PC-3 (cell line): ENCODE measurements around the gene WDR1. TPM values are rescaled to one million over a fixed set of nuclear protein-coding genes. Genes with fewer than 3 reads are reported as not detected.

Source experiments
- ATAC-seq: fragments of 200-7000 bp; cut with Tn5 transposase; 2 replicates; pipeline ENCODE4 v1.9.1; 2020; ENCODE audit warnings: mild to moderate bottlenecking, moderate library complexity
- BruUV-seq: library from RNA; stranded (reverse); fragments of 400-500 nt; replicated peaks from 2 replicates; lab custom pipeline; 2021; lab: Mats Ljungman, UMichigan
- CTCF ChIA-PET: fragments of 300-600 bp; sonication (Branson Sonifier 250); formaldehyde crosslinking; loops from one replicate; lab custom pipeline; 2022; ENCODE audit warnings: antibody characterized with exemption; lab: Charles Lee
- POLR2A ChIA-PET: fragments of 300-600 bp; sonication (Branson Sonifier 250); formaldehyde crosslinking; loops from one replicate; lab custom pipeline; 2022; ENCODE audit warnings: antibody characterized with exemption; ENCODE audit not compliant: unreplicated experiment; lab: Charles Lee
- DNase-seq: peaks from one replicate; pipeline ENCODE4 v3.0.0-alpha.2; 2015
- H2AFZ ChIP-seq: fragments of 300-600 bp; sonication (generic); 2 replicates; pipeline ENCODE4 v1.6.0; 2016; ENCODE audit warnings: antibody characterized with exemption, low read length
- H3F3A ChIP-seq: fragments of 300-600 bp; sonication (generic); one replicate; pipeline ENCODE4 v1.6.0; 2017; ENCODE audit warnings: antibody characterized with exemption, low read length, control low read depth, mild to moderate bottlenecking; ENCODE audit not compliant: unreplicated experiment
- H3K27ac ChIP-seq: fragments of 300-600 bp; sonication (generic); 2 replicates; pipeline ENCODE4 v1.5.1; 2016; ENCODE audit warnings: mild to moderate bottlenecking, low read length
- H3K27me3 ChIP-seq: fragments of 300-600 bp; sonication (generic); 2 replicates; pipeline ENCODE4 v1.6.1; 2016; ENCODE audit warnings: low read length, mixed read lengths
- H3K36me3 ChIP-seq: fragments of 300-600 bp; sonication (generic); 2 replicates; pipeline ENCODE4 v1.6.1; 2016; ENCODE audit warnings: low read depth, mixed run types, low read length, mixed read lengths
- H3K4me1 ChIP-seq: fragments of 300-600 bp; sonication (generic); 2 replicates; pipeline ENCODE4 v1.5.1; 2016; ENCODE audit warnings: low read length; ENCODE audit not compliant: insufficient read depth
- H3K4me2 ChIP-seq: fragments of 300-600 bp; sonication (generic); 2 replicates; pipeline ENCODE4 v1.6.0; 2016; ENCODE audit warnings: low read length
- H3K4me3 ChIP-seq: fragments of 300-600 bp; sonication (generic); 2 replicates; pipeline ENCODE4 v1.5.1; 2016; ENCODE audit warnings: mild to moderate bottlenecking, low read length, mixed read lengths
- H3K79me2 ChIP-seq: fragments of 300-600 bp; sonication (generic); 2 replicates; pipeline ENCODE4 v1.6.1; 2017; ENCODE audit warnings: low read length, mixed read lengths
- H3K9ac ChIP-seq: fragments of 300-600 bp; sonication (generic); 2 replicates; pipeline ENCODE4 v1.6.0; 2016; ENCODE audit warnings: mild to moderate bottlenecking, low read length
- H3K9me2 ChIP-seq: fragments of 300-600 bp; sonication (generic); replicated peaks from 2 replicates; pipeline ENCODE4 v1.6.1; 2016; ENCODE audit warnings: mixed run types, low read length, mixed read lengths
- H3K9me3 ChIP-seq: fragments of 300-600 bp; sonication (generic); 2 replicates; pipeline ENCODE4 v1.6.1; 2016; ENCODE audit warnings: low read length, mixed read lengths
- H4K20me1 ChIP-seq: fragments of 300-600 bp; sonication (generic); 2 replicates; pipeline ENCODE4 v1.6.1; 2016; ENCODE audit warnings: low read length, mixed read lengths
- CTCF ChIP-seq: fragments of 300-600 bp; sonication (generic); conservative IDR thresholded peaks from 2 replicates; pipeline ENCODE4 v1.5.1; 2017; ENCODE audit warnings: antibody characterized with exemption, low read depth, mild to moderate bottlenecking, low read length
- EZH2 ChIP-seq: fragments of 300-600 bp; sonication (generic); IDR thresholded peaks from one replicate; pipeline ENCODE4 v1.6.1; 2017; ENCODE audit warnings: antibody characterized with exemption, mild to moderate bottlenecking, low read length; ENCODE audit not compliant: unreplicated experiment
- EZH2phosphoT487 ChIP-seq: fragments of 300-600 bp; sonication (generic); IDR thresholded peaks from 2 replicates; pipeline ENCODE4 v1.6.1; 2018; ENCODE audit warnings: mild to moderate bottlenecking, antibody characterized with exemption, low read length, borderline replicate concordance
- intact Hi-C: fragments of 100-400 bp; cut with micrococcal nuclease; formaldehyde crosslinking; loops from 2 replicates; pipeline ENCODE4 v1.9.0; 2023
- total RNA-seq: library from RNA; depleted of rRNA; stranded (reverse); fragments of >200 nt; gene quantifications from 2 replicates; pipeline ENCODE4 v1.2.3, GENCODE V29; 2014

The WDR1 gene
- total RNA-seq, 1 experiment from 2014 or later: 150 TPM

DNA sequence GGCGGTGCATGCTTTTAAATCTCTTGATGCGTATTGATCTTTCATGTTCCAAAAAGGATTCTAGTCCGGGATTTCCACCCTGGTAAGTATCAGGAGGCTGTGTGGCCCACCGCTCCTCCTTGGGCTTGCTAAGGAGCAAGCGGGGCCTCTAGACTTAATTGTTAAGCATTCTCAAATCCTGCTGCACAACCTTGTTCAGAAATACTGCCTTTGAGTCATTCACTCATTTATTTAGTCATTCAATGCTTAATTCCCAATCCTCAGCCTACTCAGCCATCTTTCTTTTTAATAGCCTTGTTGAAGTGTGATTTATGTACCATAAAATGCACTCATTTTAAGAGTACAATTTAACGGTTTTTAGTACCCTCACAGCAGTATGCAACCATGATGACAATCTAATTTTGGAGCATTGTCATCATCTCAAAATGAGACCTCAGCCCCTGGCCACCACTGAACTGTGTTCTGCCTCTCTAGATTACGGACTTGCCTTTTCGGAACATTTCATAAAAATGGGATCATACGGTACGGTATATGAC, 79.7 kb downstream of the WDR1 start:
- no peaks in the 10 kb centered on the region for H3K36me3 ChIP-seq
- H3K4me3 ChIP-seq: no peak overlapping the region
- H3K4me1 ChIP-seq: peaks cover 14% of the 10 kb centered on the region
- ATAC-seq: no peak
- no peak for TF ChIP-seq CTCF
- TF ChIP-seq EZH2phosphoT487: no peak
- TF ChIP-seq EZH2: no peak
- no peaks in the 10 kb centered on the region for H3K79me2 ChIP-seq
- H3F3A ChIP-seq: no peaks in the 10 kb centered on the region
- CTCF ChIA-PET: no interaction called here
- H3K27me3 ChIP-seq: peaks cover 3% of the 10 kb centered on the region; the same call in 1 of the 2 replicates
- no peak overlapping the region for H3K4me2 ChIP-seq
- H4K20me1 ChIP-seq: no peaks in the 10 kb centered on the region
- intact Hi-C loops: no loop called here
- no peak overlapping the region for H3K9ac ChIP-seq
- no peaks in the 10 kb centered on the region for H3K9me2 ChIP-seq
- POLR2A ChIA-PET: no interaction called here
- H3K27ac ChIP-seq: no peak overlapping the region
- H2AFZ ChIP-seq: no peak overlapping the region
- no TSS peak for BruUV-seq
- no peak for DNase-seq
- H3K9me3 ChIP-seq: no peaks in the 10 kb centered on the region

GRCh38 chr4:10035130-10035529, 81.5 kb downstream of the WDR1 start:
- H3K4me2 ChIP-seq: no peak overlapping the region
- H3F3A ChIP-seq: no peaks in the 10 kb centered on the region
- no peaks in the 10 kb centered on the region for H4K20me1 ChIP-seq
- no peak overlapping the region for H3K4me3 ChIP-seq
- ChIA-PET POLR2A (no interaction called here), CTCF (no interaction called here)
- peaks cover 14% of the 10 kb centered on the region for H3K4me1 ChIP-seq
- H2AFZ ChIP-seq: no peak overlapping the region
- H3K9ac ChIP-seq: no peak overlapping the region
- ATAC-seq (no peak), DNase-seq (no peak)
- intact Hi-C loops: no loop called here
- peaks cover 3% of the 10 kb centered on the region; the same call in 1 of the 2 replicates for H3K27me3 ChIP-seq
- TF ChIP-seq CTCF (no peak), EZH2 (no peak), EZH2phosphoT487 (no peak)
- H3K36me3 ChIP-seq: no peaks in the 10 kb centered on the region
- no peaks in the 10 kb centered on the region for H3K9me3 ChIP-seq
- no peak overlapping the region for H3K27ac ChIP-seq
- no peaks in the 10 kb centered on the region for H3K9me2 ChIP-seq
- no TSS peak for BruUV-seq
- H3K79me2 ChIP-seq: no peaks in the 10 kb centered on the region

DNA sequence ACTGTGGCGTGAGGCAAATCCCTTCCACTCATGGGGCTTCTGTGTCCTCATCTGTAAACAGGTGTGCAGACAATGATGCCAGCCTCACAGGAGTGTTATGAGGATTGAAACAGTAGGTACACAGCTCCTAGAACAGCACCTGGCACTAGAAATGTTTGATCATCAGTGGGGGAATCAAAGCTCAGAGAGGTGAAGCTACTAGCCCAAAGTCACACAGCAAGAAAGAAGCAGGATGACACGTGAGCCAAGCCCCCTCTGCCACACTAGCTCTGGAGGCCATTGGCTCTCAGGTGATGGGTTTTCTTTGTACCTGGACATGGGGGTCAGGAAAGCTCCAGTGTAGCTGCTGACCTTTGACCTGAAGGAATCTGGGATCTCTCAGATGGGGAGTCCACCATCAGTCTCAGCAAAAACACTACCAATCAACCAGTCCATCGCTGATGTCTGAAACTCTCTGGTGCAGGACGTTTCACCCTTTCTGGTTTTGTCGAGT, 81.9 kb downstream of the WDR1 start:
- Histone ChIP-seq H3K27ac (no peak overlapping the region), H2AFZ (no peak overlapping the region), H3K9me2 (no peaks in the 10 kb centered on the region), H3K4me2 (no peak overlapping the region), H3F3A (no peaks in the 10 kb centered on the region), H3K27me3 (peaks cover 3% of the 10 kb centered on the region; the same call in 1 of the 2 replicates), H3K4me3 (no peak overlapping the region), H3K9me3 (no peaks in the 10 kb centered on the region), H3K79me2 (no peaks in the 10 kb centered on the region), H4K20me1 (no peaks in the 10 kb centered on the region), H3K9ac (no peak overlapping the region), H3K36me3 (no peaks in the 10 kb centered on the region), H3K4me1 (peaks cover 14% of the 10 kb centered on the region)
- DNase-seq (no peak), ATAC-seq (no peak)
- no TSS peak for BruUV-seq
- POLR2A ChIA-PET: no interaction called here
- intact Hi-C loops: no loop called here
- TF ChIP-seq EZH2phosphoT487 (no peak), CTCF (no peak)
- CTCF ChIA-PET: no interaction called here
